Adrenal gland (tissue), 12 donors: ENCODE results near the gene AHR. TPM values are rescaled to one million over a fixed set of nuclear protein-coding genes. Genes with fewer than 3 reads are reported as not detected.

Source experiments
- DNase-seq, 7 donors: peaks; one replicate each; pipeline ENCODE4 v3.0.0-alpha.2; 2019 to 2020
- H3K27ac ChIP-seq, 5 donors: fragments of 200-600 bp; sonication (generic) in 4 of 5; 1 replicate in 3 of 5; 2 replicates in 2 of 5; pipeline versions ENCODE4 v1.5.1 to v1.8.0; 2016 to 2020; ENCODE audit warnings: mild to moderate bottlenecking in 1 of 5
- H3K27me3 ChIP-seq: fragments of 200-600 bp; 2 replicates; pipeline ENCODE4 v1.8.0; 2021
- H3K36me3 ChIP-seq, 2 donors: fragments of 200-600 bp; replicated peaks in 1 of 2; 1 replicate in 1 of 2; 2 replicates in 1 of 2; pipeline versions ENCODE4 v1.5.1 to v1.8.0; 2018 to 2022
- H3K4me1 ChIP-seq, 2 donors: fragments of 200-600 bp; replicated peaks in 1 of 2; 1 replicate in 1 of 2; 2 replicates in 1 of 2; pipeline versions ENCODE4 v1.5.1 to v1.8.0; 2018 to 2021
- H3K4me3 ChIP-seq, 4 donors: fragments of 200-600 bp; sonication (generic) in 3 of 4; one replicate each; pipeline ENCODE4 v1.5.1; 2016 to 2018
- H3K9me3 ChIP-seq, 3 donors: fragments of 200-600 bp; sonication (generic) in 1 of 3; replicated peaks in 1 of 3; 1 replicate in 2 of 3; 2 replicates in 1 of 3; pipeline versions ENCODE4 v1.5.1 to v1.8.0; 2016 to 2021
- CTCF ChIP-seq, 6 experiments: fragments of 450-650 bp in 4 of 6; fragments of 200-600 bp in 2 of 6; sonication (generic) in 1 of 6; IDR thresholded peaks; 1 replicate in 5 of 6; 2 replicates in 1 of 6; pipeline versions ENCODE4 v1.5.1 to v1.8.0; 2016 to 2021; ENCODE audit warnings: antibody characterized with exemption in 6 of 6, mild to moderate bottlenecking in 2 of 6, moderate library complexity in 1 of 6
- POLR2A ChIP-seq, 2 donors: fragments of 450-650 bp; IDR thresholded peaks; one replicate each; pipeline ENCODE4 v1.6.1; 2017; ENCODE audit warnings: antibody characterized with exemption in 2 of 2, mild to moderate bottlenecking in 2 of 2, moderate library complexity in 1 of 2
- WGBS, 4 donors: extraction: QIAGEN DNeasy Blood & Tissue Kit in 2 of 4; methylation state at CpG; one replicate each; pipeline versions ENCODE4 v1.1.5 to v1.1.7; 2013 to 2017; 5-methylcytosine and 5-hydroxymethylcytosine counted together
- intact Hi-C, 2 donors: fragments of 100-400 bp; cut with DNase I; formaldehyde crosslinking; loops; one replicate each; pipeline versions ENCODE4 v1.14.1 to v1.15.0; 2022 to 2023
- polyA plus RNA-seq, 3 donors: library from polyadenylated mRNA; stranded (reverse); fragments of 200-250 nt in 2 of 3; fragments of 350-450 nt in 1 of 3; fragmentation: Illumina TruSeq in 1 of 3; extraction: RNeasy Lipid Tissue Mini Kit (QIAGEN cat#74804) in 1 of 3; gene quantifications; one replicate each; pipeline ENCODE4 v1.2.3, GENCODE V29; 2013 to 2014
- total RNA-seq, 9 donors: library from RNA; depleted of rRNA in 4 of 9; stranded (reverse); fragments of >200 nt in 4 of 9; fragments of 120-200 nt in 1 of 9; fragmentation: NEBNext Ultra II Directional in 1 of 9; extraction: Animal tissue kit (Norgen Biotek cat#: 25700) in 1 of 9; gene quantifications; one replicate each; pipeline versions ENCODE4 v1.1.0 to v1.2.4, GENCODE V29; 2013 to 2023
- donor health status: healthy with polysubstance abuse.
- donor health status: Bipolar disorder and iron deficiency.
- donor health status: DM: yes; HTN: yes; CAD: no.
- donor health status: DM: no; HTN: no; CAD: no.
- donor health status: DM: no; HTN: no; CAD: no.
- donor health status: DM: yes; HTN: yes; CAD: no.

Gene AHR
- total and polyA plus RNA-seq, 12 donors: 7.8 to 161 (median 73.9) TPM

GRCh38 chr7:17266565-17266964 lies 31.9 kb upstream of the AHR start:
- Histone ChIP-seq H3K9me3 (peaks cover 0 to 25% (median 22%) of the 10 kb centered on the region in 3 donors), H3K27ac (no peak overlapping the region), H3K4me1 (no peaks in the 10 kb centered on the region), H3K36me3 (no peaks in the 10 kb centered on the region), H3K27me3 (no peaks in the 10 kb centered on the region), H3K4me3 (no peak overlapping the region)
- TF ChIP-seq POLR2A (IDR thresholded peaks at IDR 0.05): no peak
- no peak for TF ChIP-seq CTCF (IDR thresholded peaks at IDR 0.05)
- DNase-seq: no peak
- intact Hi-C loops: no loop called here

- Histone ChIP-seq H3K9me3 (peaks cover 0 to 25% (median 22%) of the 10 kb centered on the region in 3 donors), H3K27me3 (no peaks in the 10 kb centered on the region), H3K36me3 (no peaks in the 10 kb centered on the region), H3K4me1 (no peaks in the 10 kb centered on the region), H3K4me3 (no peak overlapping the region), H3K27ac (no peak overlapping the region)
- intact Hi-C loops: no loop called here
- DNase-seq: no peak
- TF ChIP-seq CTCF (IDR thresholded peaks at IDR 0.05) (no peak), POLR2A (IDR thresholded peaks at IDR 0.05) (no peak)
- 58 to 80% (median 71%) methylated on average over 3 of the region's 3 CpGs for WGBS, 4 donors
These were observed 28.9 kb upstream of the AHR start for GRCh38 chr7:17269341-17270221.

GRCh38 chr7:17274551-17275245 lies 23.8 kb upstream of the AHR start:
- no peaks in the 10 kb centered on the region for H3K27me3 ChIP-seq
- intact Hi-C loops: no loop called here
- H3K4me3 ChIP-seq: no peak overlapping the region
- no peaks in the 10 kb centered on the region for H3K36me3 ChIP-seq
- peaks cover 0 to 11% (median 3%) of the 10 kb centered on the region in 3 donors for H3K9me3 ChIP-seq
- 51 to 54% (median 52%) methylated on average over 5 of the region's 5 CpGs for WGBS, 4 donors
- no peak for DNase-seq
- H3K27ac ChIP-seq: no peak overlapping the region
- peaks cover 0 to 8% of the 10 kb centered on the region in 2 donors for H3K4me1 ChIP-seq
- TF ChIP-seq CTCF (IDR thresholded peaks at IDR 0.05) (no peak), POLR2A (IDR thresholded peaks at IDR 0.05) (no peak)
